ENCODE data around the gene TNNT1.

Gene TNNT1

DNA sequence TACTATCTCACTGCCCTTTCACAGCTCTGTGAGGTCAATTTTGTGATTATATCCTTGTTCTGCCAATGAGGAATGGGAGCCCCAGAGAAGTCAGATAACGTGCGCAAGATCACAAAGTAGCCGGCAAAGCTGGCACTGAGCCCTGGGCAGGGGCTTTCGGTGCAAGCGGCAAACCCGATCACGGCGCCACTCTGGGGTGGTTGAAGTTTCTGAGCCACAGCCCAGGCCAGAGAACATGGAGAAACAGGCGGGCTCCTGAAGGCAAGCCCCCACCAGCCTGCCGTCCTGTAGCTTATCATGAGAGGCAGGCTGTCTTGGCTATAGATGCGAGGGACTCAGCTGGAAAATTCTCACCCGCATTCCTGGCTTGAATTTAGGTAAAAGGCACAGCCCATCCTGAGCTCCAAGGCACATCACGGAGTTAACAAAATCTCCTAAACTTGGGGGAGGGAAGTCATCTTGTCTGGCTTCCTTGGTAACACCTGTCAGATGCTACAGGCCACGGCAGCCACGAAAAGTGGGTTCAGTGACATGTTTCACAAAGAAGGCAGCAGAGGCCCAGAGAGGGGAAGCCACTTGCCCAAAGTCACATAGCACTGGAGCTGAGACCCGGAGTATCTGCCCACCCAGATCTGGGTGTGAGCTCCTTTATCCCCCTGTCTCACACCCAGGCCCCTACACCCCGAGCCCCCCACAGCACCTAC is 12.5 kb downstream of the TNNT1 start:
- CTCF ChIA-PET = interaction anchor here (0.7 to 1.0 kb wide), 2 partner anchors 24 to 331 kb away, joined by 3 read pairs; no protein-coding TSS in a partner anchor
- POLR2A ChIA-PET = no interaction called here
- TF ChIP-seq SUZ12 (IDR thresholded peaks at IDR 0.05) (no peak), TARDBP (IDR thresholded peaks at IDR 0.05) (no peak), SP1 (IDR thresholded peaks at IDR 0.05) (no peak), ARNT (IDR thresholded peaks at IDR 0.05) (no peak), ELF4 (IDR thresholded peaks at IDR 0.05) (no peak)
- no peak for DNase-seq (ENCODE audit: extremely low spot score)

- DNase-seq (ENCODE audit: extremely low spot score) = no peak
- TF ChIP-seq FOXK2 (IDR thresholded peaks at IDR 0.05) (no peak), FOXM1 (IDR thresholded peaks at IDR 0.05; ENCODE audit: borderline replicate concordance) (no peak), BHLHE40 (IDR thresholded peaks at IDR 0.05; ENCODE audit: borderline replicate concordance) (no peak), SP1 (IDR thresholded peaks at IDR 0.05) (no peak), HDGF (IDR thresholded peaks at IDR 0.05; ENCODE audit: borderline replicate concordance) (no peak), TARDBP (IDR thresholded peaks at IDR 0.05) (no peak)
- CTCF ChIA-PET = interaction anchor here (0.6 to 1.2 kb wide), 3 partner anchors 14 to 332 kb away, joined by 3 to 7 read pairs (median 4); no protein-coding TSS in a partner anchor
- POLR2A ChIA-PET = no interaction called here
These were observed 14.3 kb downstream of the TNNT1 start for GRCh38 chr19:55134736-55135135.

DNA sequence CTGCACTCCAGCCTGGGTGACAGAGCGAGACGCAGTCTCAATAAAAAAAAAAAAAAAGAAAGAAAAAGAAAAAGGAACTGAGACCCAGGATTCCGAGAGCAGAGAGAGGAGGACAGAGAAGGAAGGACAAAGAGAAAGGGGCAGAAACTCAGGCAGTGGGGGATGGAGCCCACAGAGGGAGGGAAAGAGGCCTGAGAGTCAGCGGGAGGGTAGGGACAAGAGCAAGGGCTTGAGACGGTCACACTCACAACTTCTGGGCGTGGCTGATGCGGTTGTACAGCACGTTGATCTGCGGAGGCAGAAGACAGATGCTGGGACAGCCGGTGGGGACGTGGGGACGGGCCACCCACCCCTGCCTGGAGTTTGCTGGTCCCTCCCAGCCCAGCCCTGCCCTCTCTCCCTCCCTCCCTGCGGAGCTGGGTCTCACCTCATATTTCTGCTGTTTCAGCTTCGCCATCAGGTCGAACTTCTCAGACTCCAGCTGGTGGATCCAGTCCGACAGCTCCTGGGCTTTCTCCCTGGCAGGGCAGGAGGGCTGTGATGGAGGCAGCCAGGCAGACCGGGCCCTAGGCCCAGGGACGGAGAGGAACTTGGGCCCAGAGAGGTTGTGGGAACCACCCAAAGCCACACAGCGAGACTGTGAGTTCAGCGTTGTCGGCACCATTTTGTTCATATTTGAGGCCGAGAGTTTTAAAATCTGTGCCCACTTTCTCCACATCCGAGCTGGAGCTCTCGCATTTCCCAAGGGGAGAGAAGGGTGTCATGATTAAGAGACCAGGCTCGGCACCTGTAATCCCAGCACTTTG is 15.2 kb downstream of the TNNT1 start:
- TF ChIP-seq FOXM1 (IDR thresholded peaks at IDR 0.05; ENCODE audit: borderline replicate concordance) = no peak
- no peak for TF ChIP-seq L3MBTL2 (conservative IDR thresholded peaks at IDR 0.05)
- no peak for TF ChIP-seq SP1 (IDR thresholded peaks at IDR 0.05)
- TF ChIP-seq CTBP1 (IDR thresholded peaks at IDR 0.05; ENCODE audit: borderline replicate concordance) = no peak
- no peak for TF ChIP-seq FOXA1 (IDR thresholded peaks at IDR 0.05)
- no peak for TF ChIP-seq TARDBP (IDR thresholded peaks at IDR 0.05)
- no peak for TF ChIP-seq SUZ12 (IDR thresholded peaks at IDR 0.05)
- no peak for TF ChIP-seq ARNT (IDR thresholded peaks at IDR 0.05)
- TF ChIP-seq ZNF384 (IDR thresholded peaks at IDR 0.05) = no peak
- TF ChIP-seq BHLHE40 (IDR thresholded peaks at IDR 0.05; ENCODE audit: borderline replicate concordance) = no peak
- ChIA-PET CTCF (no interaction called here), POLR2A (interaction anchor here (1.6 kb wide), 1 partner anchor 16 kb away, joined by 5 read pairs; the partner anchor contains the start of gene PPP1R12C)
- DNase-seq (ENCODE audit: extremely low spot score) = no peak

DNA sequence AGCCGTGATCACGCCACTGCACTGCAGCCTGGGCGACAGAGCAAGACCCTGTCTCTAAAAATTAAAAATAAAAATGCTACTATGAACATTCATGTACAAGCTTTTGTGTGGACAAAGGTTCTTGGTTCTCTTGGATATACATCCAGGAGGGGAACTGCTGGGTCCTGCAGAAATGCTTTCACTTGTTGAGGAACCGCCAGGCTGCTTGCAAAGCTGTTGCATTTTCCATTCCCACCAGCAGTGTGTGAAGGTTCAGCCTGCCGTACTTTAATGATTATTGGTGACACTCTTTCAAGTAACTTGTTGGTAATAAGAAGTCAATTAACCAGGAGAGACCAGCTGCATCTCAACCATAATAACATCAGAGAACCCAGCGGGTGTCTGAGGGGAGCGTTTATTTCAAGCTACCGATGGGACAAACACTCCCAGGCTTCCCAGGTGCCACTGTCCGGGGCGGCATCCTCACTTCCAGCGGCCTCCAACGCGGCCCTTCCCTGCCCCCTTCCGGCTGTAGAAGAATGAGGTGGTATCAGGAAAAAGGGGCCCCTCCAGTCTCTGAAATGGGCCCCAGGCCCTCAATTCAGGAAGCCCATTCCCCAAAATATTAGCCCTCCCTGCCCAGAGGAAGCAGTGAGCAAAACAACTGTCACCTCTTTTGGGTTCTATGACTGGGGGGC is 16.4 kb downstream of the TNNT1 start:
- TF ChIP-seq ZNF384 (IDR thresholded peaks at IDR 0.05) (no peak), SUZ12 (IDR thresholded peaks at IDR 0.05) (no peak), ARNT (IDR thresholded peaks at IDR 0.05) (no peak), SP1 (IDR thresholded peaks at IDR 0.05) (no peak), FOXK2 (IDR thresholded peaks at IDR 0.05) (no peak), TARDBP (IDR thresholded peaks at IDR 0.05) (no peak), CTBP1 (IDR thresholded peaks at IDR 0.05; ENCODE audit: borderline replicate concordance) (no peak), LEF1 (IDR thresholded peaks at IDR 0.05; ENCODE audit: borderline replicate concordance) (no peak)

DNA sequence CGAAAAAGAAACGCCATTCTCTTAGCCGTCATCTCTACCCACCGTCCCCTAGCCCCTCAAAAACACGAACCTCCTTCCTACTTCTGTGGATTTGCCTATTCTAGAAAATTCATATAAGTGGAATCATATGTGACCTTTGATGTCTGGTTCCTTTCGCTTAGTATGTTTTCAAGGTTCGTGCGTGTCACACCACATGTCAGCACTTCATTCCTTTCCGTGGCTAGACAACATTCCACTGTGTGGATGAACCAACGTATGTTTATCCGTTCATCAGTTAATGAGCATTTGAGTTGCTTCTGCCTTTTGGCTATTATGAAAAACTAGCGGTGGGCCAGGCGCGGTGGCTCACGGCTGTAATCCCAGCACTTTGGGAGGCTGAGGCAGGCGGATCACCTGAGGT is 17.6 kb downstream of the TNNT1 start:
- TF ChIP-seq FOXK2 (IDR thresholded peaks at IDR 0.05) = no peak
- no peak for TF ChIP-seq SP1 (IDR thresholded peaks at IDR 0.05)
- no peak for TF ChIP-seq HDGF (IDR thresholded peaks at IDR 0.05; ENCODE audit: borderline replicate concordance)
- no peak for TF ChIP-seq FOXM1 (IDR thresholded peaks at IDR 0.05; ENCODE audit: borderline replicate concordance)
- TF ChIP-seq BHLHE40 (IDR thresholded peaks at IDR 0.05; ENCODE audit: borderline replicate concordance) = no peak
- TF ChIP-seq PKNOX1 (IDR thresholded peaks at IDR 0.05) = no peak
- no peak for TF ChIP-seq TARDBP (IDR thresholded peaks at IDR 0.05)
- TF ChIP-seq ARNT (IDR thresholded peaks at IDR 0.05) = no peak
- no peak for TF ChIP-seq SUZ12 (IDR thresholded peaks at IDR 0.05)
- no peak for TF ChIP-seq ELF4 (IDR thresholded peaks at IDR 0.05)
- TF ChIP-seq FOXA1 (IDR thresholded peaks at IDR 0.05) = no peak
- no peak for TF ChIP-seq L3MBTL2 (conservative IDR thresholded peaks at IDR 0.05)
- no peak for TF ChIP-seq LEF1 (IDR thresholded peaks at IDR 0.05; ENCODE audit: borderline replicate concordance)
- TF ChIP-seq NFRKB (IDR thresholded peaks at IDR 0.05) = no peak
- TF ChIP-seq CTBP1 (IDR thresholded peaks at IDR 0.05; ENCODE audit: borderline replicate concordance) = no peak
- TF ChIP-seq ZNF384 (IDR thresholded peaks at IDR 0.05) = no peak
- POLR2A ChIA-PET = no interaction called here
- DNase-seq (ENCODE audit: extremely low spot score) = no peak
- CTCF ChIA-PET = no interaction called here

More for the DNA sequence above, 16.4 kb downstream of the TNNT1 start:
- ChIA-PET CTCF (interaction anchor here (1.3 kb wide), 1 partner anchor 43 kb away, joined by 3 read pairs; no protein-coding TSS in a partner anchor), POLR2A (interaction anchor here (1.6 kb wide), 1 partner anchor 15 kb away, joined by 5 read pairs; the partner anchor contains the start of gene PPP1R12C)
- no peak for DNase-seq (ENCODE audit: extremely low spot score)

- TF ChIP-seq BHLHE40 (IDR thresholded peaks at IDR 0.05; ENCODE audit: borderline replicate concordance) (no peak), LEF1 (IDR thresholded peaks at IDR 0.05; ENCODE audit: borderline replicate concordance) (no peak), L3MBTL2 (conservative IDR thresholded peaks at IDR 0.05) (no peak), ZNF384 (IDR thresholded peaks at IDR 0.05) (no peak), PKNOX1 (IDR thresholded peaks at IDR 0.05) (no peak), CTBP1 (IDR thresholded peaks at IDR 0.05; ENCODE audit: borderline replicate concordance) (no peak), ARNT (IDR thresholded peaks at IDR 0.05) (no peak), SUZ12 (IDR thresholded peaks at IDR 0.05) (no peak), NFRKB (IDR thresholded peaks at IDR 0.05) (no peak), HDGF (IDR thresholded peaks at IDR 0.05; ENCODE audit: borderline replicate concordance) (no peak), SP1 (IDR thresholded peaks at IDR 0.05) (no peak)
- CTCF ChIA-PET = no interaction called here
- POLR2A ChIA-PET = interaction anchor here (1.2 to 1.7 kb wide), 3 partner anchors 56 to 357 kb away, joined by 4 to 5 read pairs (median 4); partner anchors contain the start of genes PPP6R1, RDH13 and ZNF628
- DNase-seq (ENCODE audit: extremely low spot score) = no peak
These were observed 30.0 kb downstream of the TNNT1 start for GRCh38 chr19:55119053-55119452.
